Endothelial cell (in vitro differentiated cells): ENCODE results near the gene FOXN4. TPM values are rescaled to one million over a fixed set of nuclear protein-coding genes. Genes with fewer than 3 reads are reported as not detected.

Experiments used
- DNase-seq: peaks from one replicate; pipeline ENCODE4 v3.0.0; 2021; ENCODE audit warnings: low spot score
- H3K27ac Mint-ChIP-seq: one replicate; pipeline ENCODE4 v1.8.0; 2021; ENCODE audit warnings: mixed read lengths, inconsistent platforms; ENCODE audit not compliant: unreplicated experiment
- H3K27me3 Mint-ChIP-seq: one replicate; pipeline ENCODE4 v1.8.0; 2021; ENCODE audit warnings: mild to moderate bottlenecking, moderate library complexity, mixed read lengths, inconsistent platforms; ENCODE audit not compliant: unreplicated experiment
- H3K36me3 Mint-ChIP-seq: one replicate; pipeline ENCODE4 v1.8.0; 2021; ENCODE audit warnings: mild to moderate bottlenecking, low read depth, mixed read lengths, inconsistent platforms; ENCODE audit not compliant: unreplicated experiment
- H3K4me1 Mint-ChIP-seq: one replicate; pipeline ENCODE4 v1.8.0; 2021; ENCODE audit warnings: mild to moderate bottlenecking, mixed read lengths, inconsistent platforms; ENCODE audit not compliant: unreplicated experiment
- H3K4me3 Mint-ChIP-seq: one replicate; pipeline ENCODE4 v1.8.0; 2021; ENCODE audit warnings: mild to moderate bottlenecking, mixed read lengths, inconsistent platforms; ENCODE audit not compliant: unreplicated experiment
- H3K9me3 Mint-ChIP-seq: one replicate; pipeline ENCODE4 v1.8.0; 2021; ENCODE audit warnings: mixed read lengths, inconsistent platforms; ENCODE audit not compliant: unreplicated experiment
- CTCF ChIP-seq: fragments of 200-600 bp; sonication (generic); IDR thresholded peaks from one replicate; pipeline ENCODE4 v1.5.0; 2021; ENCODE audit warnings: antibody characterized with exemption; ENCODE audit not compliant: unreplicated experiment
- total RNA-seq: library from RNA; stranded (reverse); fragmentation: NEBNext Ultra II Directional; extraction: Animal tissue kit (Norgen Biotek cat#: 25700); gene quantifications from one replicate; pipeline ENCODE4 v1.2.1, GENCODE V29; 2021; ENCODE audit not compliant: unreplicated experiment

FOXN4 gene
- total RNA-seq, 1 donor from 2014 or later, result not detected

GRCh38 chr12:109289551-109289950, 19.5 kb downstream of the FOXN4 start:
- Mint-ChIP-seq H3K27me3 (peaks cover 7% of the 10 kb centered on the region), H3K36me3 (no peaks in the 10 kb centered on the region), H3K27ac (no peak overlapping the region), H3K9me3 (no peaks in the 10 kb centered on the region), H3K4me3 (no peak overlapping the region), H3K4me1 (no peaks in the 10 kb centered on the region)
- no peak for TF ChIP-seq CTCF
- DNase-seq, result no peak

GRCh38 chr12:109289004-109289403, 20.1 kb downstream of the FOXN4 start:
- TF ChIP-seq CTCF, result no peak
- no peaks in the 10 kb centered on the region for H3K4me1 Mint-ChIP-seq
- H3K36me3 Mint-ChIP-seq, result no peaks in the 10 kb centered on the region
- no peak overlapping the region for H3K27ac Mint-ChIP-seq
- H3K4me3 Mint-ChIP-seq, result no peak overlapping the region
- H3K9me3 Mint-ChIP-seq, result no peaks in the 10 kb centered on the region
- H3K27me3 Mint-ChIP-seq, result peaks cover 10% of the 10 kb centered on the region
- DNase-seq, result no peak

GRCh38 chr12:109288571-109288970, 20.5 kb downstream of the FOXN4 start:
- no peak for DNase-seq
- no peaks in the 10 kb centered on the region for H3K4me1 Mint-ChIP-seq
- TF ChIP-seq CTCF, result no peak
- no peak overlapping the region for H3K4me3 Mint-ChIP-seq
- H3K9me3 Mint-ChIP-seq, result no peaks in the 10 kb centered on the region
- no peaks in the 10 kb centered on the region for H3K36me3 Mint-ChIP-seq
- peaks cover 10% of the 10 kb centered on the region for H3K27me3 Mint-ChIP-seq
- H3K27ac Mint-ChIP-seq, result no peak overlapping the region

GRCh38 chr12:109287811-109288469, 21.1 kb downstream of the FOXN4 start:
- TF ChIP-seq CTCF, result no peak
- no peak overlapping the region for H3K4me3 Mint-ChIP-seq
- H3K4me1 Mint-ChIP-seq, result no peaks in the 10 kb centered on the region
- H3K36me3 Mint-ChIP-seq, result no peaks in the 10 kb centered on the region
- DNase-seq, result no peak
- peaks cover 10% of the 10 kb centered on the region for H3K27me3 Mint-ChIP-seq
- no peak overlapping the region for H3K27ac Mint-ChIP-seq
- no peaks in the 10 kb centered on the region for H3K9me3 Mint-ChIP-seq

- TF ChIP-seq CTCF, result no peak
- Mint-ChIP-seq H3K27ac (no peak overlapping the region), H3K27me3 (peaks cover 10% of the 10 kb centered on the region), H3K4me3 (no peak overlapping the region), H3K36me3 (no peaks in the 10 kb centered on the region), H3K4me1 (no peaks in the 10 kb centered on the region), H3K9me3 (no peaks in the 10 kb centered on the region)
- DNase-seq, result no peak
These were observed 21.9 kb downstream of the FOXN4 start for GRCh38 chr12:109287181-109287580.
